Tibial artery (tissue), 4 donors: ENCODE data around the gene SERTAD2.

Source experiments
- DNase-seq, 2 donors: peaks; one replicate each; pipeline ENCODE4 v3.0.0-alpha.2; 2019
- H3K27ac ChIP-seq, 2 donors: fragments of 200-600 bp; sonication (generic) in 1 of 2; 1 replicate in 1 of 2; 2 replicates in 1 of 2; pipeline ENCODE4 v1.5.1; 2018 to 2019; ENCODE audit warnings: mild to moderate bottlenecking in 1 of 2
- H3K27me3 ChIP-seq, 2 donors: fragments of 200-600 bp; sonication (generic) in 1 of 2; one replicate each; pipeline versions ENCODE4 v1.5.1 to v1.6.0; 2016 to 2019
- H3K36me3 ChIP-seq, 3 donors: fragments of 200-600 bp; sonication (generic) in 2 of 3; one replicate each; pipeline ENCODE4 v1.5.1; 2016 to 2019; ENCODE audit warnings: mild to moderate bottlenecking in 2 of 3
- H3K4me1 ChIP-seq, 4 donors: fragments of 200-600 bp; sonication (generic) in 2 of 4; 1 replicate in 3 of 4; 2 replicates in 1 of 4; pipeline ENCODE4 v1.5.1; 2016 to 2019
- H3K4me3 ChIP-seq, 2 donors: fragments of 200-600 bp; sonication (generic) in 1 of 2; 1 replicate in 1 of 2; 2 replicates in 1 of 2; pipeline ENCODE4 v1.5.1; 2018 to 2019; ENCODE audit warnings: mild to moderate bottlenecking in 2 of 2
- H3K9me3 ChIP-seq, 3 donors: fragments of 200-600 bp; sonication (generic) in 1 of 3; one replicate each; pipeline ENCODE4 v1.5.1; 2016 to 2019
- CTCF ChIP-seq, 2 experiments: fragments of 200-600 bp in 1 of 2; fragments of 450-650 bp in 1 of 2; IDR thresholded peaks; one replicate each; pipeline ENCODE4 v1.5.1; 2017 to 2019; ENCODE audit warnings: antibody characterized with exemption in 2 of 2, mild to moderate bottlenecking in 1 of 2, moderate library complexity in 1 of 2
- intact Hi-C: fragments of 100-400 bp; cut with DNase I; formaldehyde crosslinking; loops from one replicate; pipeline ENCODE4 v1.15.0; 2023; ENCODE audit warnings: low total_unique reads

Gene SERTAD2

DNA sequence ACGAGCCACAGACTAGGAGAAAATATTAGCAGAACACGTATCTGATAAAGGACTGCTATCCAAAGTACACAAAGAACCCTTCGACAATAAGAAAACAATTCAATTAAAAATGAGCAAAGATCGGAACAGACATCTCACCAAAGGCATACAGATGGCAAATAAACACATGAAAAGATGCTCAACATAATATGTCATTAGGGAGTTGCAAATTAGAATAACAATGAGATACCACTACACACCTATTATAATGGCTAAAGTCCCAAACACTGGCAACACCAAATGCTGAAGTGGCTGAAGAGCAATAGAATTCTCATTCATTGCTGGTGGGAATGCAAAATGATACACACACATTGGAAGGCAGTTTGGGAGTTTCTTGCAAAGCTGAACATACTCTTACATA, 33.1 kb downstream of the SERTAD2 start:
- H3K9me3 ChIP-seq: no peaks in the 10 kb centered on the region
- H3K4me1 ChIP-seq: no peaks in the 10 kb centered on the region
- H3K36me3 ChIP-seq: no peaks in the 10 kb centered on the region
- H3K4me3 ChIP-seq: no peak overlapping the region
- DNase-seq: no peak
- H3K27me3 ChIP-seq: no peaks in the 10 kb centered on the region
- H3K27ac ChIP-seq: no peak overlapping the region
- intact Hi-C loops: no loop called here
- no peak for TF ChIP-seq CTCF (IDR thresholded peaks at IDR 0.05)

DNA sequence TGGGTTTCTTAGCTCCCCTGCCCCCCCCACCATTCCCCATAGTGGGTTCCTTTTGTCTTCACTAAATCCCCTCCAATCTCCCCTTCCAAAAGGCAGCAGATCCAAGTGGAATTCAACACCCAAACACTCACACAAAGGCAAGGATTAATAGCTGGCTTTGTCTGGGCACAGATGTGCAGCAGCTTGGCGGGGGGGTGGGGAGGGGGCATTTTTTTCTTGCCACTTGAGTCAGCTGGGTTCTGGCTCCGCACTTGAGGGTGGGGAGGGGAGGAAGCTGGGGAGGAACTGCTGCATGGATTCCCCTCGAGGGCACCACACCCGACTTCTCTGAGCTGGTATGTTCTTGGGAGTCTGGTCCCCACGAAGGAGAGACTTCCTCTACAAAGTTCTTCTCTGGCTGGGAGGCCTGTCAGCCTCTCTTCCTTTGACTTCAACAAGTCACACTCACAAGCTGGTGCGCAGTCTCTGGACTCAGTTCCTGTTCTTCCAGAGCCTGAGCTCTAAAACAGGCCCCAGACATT, 36.0 kb downstream of the SERTAD2 start:
- Histone ChIP-seq H3K27ac (no peak overlapping the region), H3K4me3 (no peak overlapping the region), H3K27me3 (no peaks in the 10 kb centered on the region), H3K9me3 (no peaks in the 10 kb centered on the region), H3K4me1 (peaks cover 0 to 9% (median 6%) of the 10 kb centered on the region in 4 donors), H3K36me3 (no peaks in the 10 kb centered on the region)
- no peak for DNase-seq
- intact Hi-C loops: no loop called here
- no peak for TF ChIP-seq CTCF (IDR thresholded peaks at IDR 0.05)

- H3K27me3 ChIP-seq: no peaks in the 10 kb centered on the region
- peaks cover 0 to 9% (median 7%) of the 10 kb centered on the region in 4 donors for H3K4me1 ChIP-seq
- TF ChIP-seq CTCF (IDR thresholded peaks at IDR 0.05): no peak
- no peaks in the 10 kb centered on the region for H3K9me3 ChIP-seq
- no peak overlapping the region for H3K4me3 ChIP-seq
- H3K36me3 ChIP-seq: no peaks in the 10 kb centered on the region
- no peak for DNase-seq
- intact Hi-C loops: no loop called here
- no peak overlapping the region for H3K27ac ChIP-seq
Measured at GRCh38 chr2:64615844-64616536, 37.7 kb downstream of the SERTAD2 start.

- no peaks in the 10 kb centered on the region for H3K36me3 ChIP-seq
- DNase-seq: no peak
- TF ChIP-seq CTCF (IDR thresholded peaks at IDR 0.05): no peak
- intact Hi-C loops: no loop called here
- H3K4me3 ChIP-seq: no peak overlapping the region
- H3K27ac ChIP-seq: no peak overlapping the region
- peaks cover 0 to 9% (median 7%) of the 10 kb centered on the region in 4 donors for H3K4me1 ChIP-seq
- H3K9me3 ChIP-seq: no peaks in the 10 kb centered on the region
- no peaks in the 10 kb centered on the region for H3K27me3 ChIP-seq
Measured at GRCh38 chr2:64615192-64615763, 38.4 kb downstream of the SERTAD2 start.

DNA sequence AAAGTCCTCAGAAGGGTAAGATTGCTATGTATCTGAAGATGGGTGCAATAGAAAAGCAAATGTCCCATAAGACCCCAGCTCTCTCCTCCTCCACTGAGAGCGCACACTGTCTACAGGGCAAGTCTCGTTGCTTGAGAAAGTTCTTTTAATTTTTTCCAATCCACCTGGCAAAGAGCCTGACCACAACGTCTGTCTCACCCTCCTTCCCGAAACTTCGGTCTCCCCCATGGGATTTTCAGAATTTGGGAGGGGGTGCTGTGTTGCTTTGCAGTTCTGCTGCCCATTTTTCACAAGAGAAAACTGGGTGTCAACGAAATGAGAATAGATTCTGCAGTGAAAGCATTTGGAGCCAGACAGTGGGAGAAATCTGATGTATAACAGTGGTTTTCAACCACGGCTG, 40.4 kb downstream of the SERTAD2 start:
- Histone ChIP-seq H3K4me1 (peaks cover 0 to 17% (median 8%) of the 10 kb centered on the region in 4 donors), H3K4me3 (no peak overlapping the region), H3K27me3 (no peaks in the 10 kb centered on the region), H3K9me3 (no peaks in the 10 kb centered on the region), H3K36me3 (no peaks in the 10 kb centered on the region), H3K27ac (no peak overlapping the region)
- intact Hi-C loops: no loop called here
- DNase-seq: no peak
- no peak for TF ChIP-seq CTCF (IDR thresholded peaks at IDR 0.05)
